GM04503 (cell line): ENCODE results near the gene XBP1.
"Not testable (repeated sequence)": the region's sequence is repeated elsewhere in the genome, so short reads cannot be mapped to it uniquely, and the experiment has no call there.

Experiments
- DNase-seq: peaks from one replicate; pipeline ENCODE4 v3.0.0-alpha.2; 2012; ENCODE audit warnings: low read depth

The XBP1 gene

DNA sequence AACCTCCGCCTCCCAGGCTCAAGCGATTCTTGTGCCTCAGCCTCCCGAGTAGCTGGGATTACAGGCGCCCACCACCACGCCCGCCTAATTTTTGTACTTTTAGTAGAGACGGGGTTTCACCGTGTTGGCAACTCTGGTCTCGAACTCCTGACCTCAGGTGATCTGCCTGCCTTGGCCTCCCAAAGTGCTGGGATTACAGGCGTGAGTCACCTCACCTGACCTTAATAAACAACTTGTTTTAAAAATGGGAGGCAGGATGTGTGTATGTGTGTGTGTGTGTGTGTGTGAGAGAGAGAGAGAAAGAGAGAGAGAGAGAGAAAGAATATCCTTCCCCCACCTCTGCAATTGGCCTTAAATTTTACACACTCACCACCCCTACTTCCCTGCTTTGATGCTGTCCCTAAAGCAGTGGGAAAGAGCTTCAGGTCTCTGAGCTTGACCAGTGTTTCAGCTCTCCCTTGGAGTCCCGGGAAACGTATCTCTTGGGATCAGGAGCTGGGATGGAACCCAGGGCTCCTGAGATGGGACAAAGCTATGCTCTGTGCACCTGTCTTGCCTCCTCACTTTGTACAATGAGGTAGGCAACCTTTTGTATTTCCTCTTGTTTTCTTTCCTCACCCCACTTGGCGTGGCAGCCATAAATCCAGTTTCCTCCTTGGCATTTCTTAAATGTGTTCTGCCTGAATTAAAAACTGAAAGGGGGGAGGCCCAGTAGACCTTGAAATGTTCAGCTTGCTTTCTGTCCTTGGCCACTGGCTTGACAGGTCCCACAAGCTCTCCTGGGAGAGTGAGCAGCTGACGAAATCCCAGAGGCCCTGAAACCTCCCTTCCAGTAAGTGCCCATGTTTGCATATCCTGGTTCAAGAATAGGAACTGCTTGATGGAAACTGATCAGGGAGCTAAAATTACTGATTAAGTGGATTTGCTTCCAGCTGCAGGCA, 17.8 kb upstream of the XBP1 start:
- DNase-seq: no peak

DNA sequence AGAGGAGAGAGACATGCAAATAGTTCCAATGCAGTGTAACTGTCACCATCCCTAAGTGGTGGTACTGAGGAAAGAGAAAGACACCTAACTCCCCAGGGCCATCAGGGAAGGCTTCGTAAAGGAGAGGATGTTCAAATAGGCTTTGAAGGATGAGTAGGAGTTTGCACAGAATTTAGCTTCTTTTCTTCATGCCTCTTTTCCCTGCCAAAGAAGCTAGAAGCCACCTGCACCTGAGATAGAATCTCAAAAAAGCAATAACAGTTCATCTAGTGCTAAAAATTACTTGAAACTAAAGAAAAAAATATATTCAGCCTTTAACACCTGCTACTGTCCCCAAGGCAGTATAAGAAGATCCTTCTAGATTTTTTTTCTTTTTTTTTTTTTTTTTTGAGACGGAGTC, 16.7 kb upstream of the XBP1 start:
- no peak for DNase-seq

DNA sequence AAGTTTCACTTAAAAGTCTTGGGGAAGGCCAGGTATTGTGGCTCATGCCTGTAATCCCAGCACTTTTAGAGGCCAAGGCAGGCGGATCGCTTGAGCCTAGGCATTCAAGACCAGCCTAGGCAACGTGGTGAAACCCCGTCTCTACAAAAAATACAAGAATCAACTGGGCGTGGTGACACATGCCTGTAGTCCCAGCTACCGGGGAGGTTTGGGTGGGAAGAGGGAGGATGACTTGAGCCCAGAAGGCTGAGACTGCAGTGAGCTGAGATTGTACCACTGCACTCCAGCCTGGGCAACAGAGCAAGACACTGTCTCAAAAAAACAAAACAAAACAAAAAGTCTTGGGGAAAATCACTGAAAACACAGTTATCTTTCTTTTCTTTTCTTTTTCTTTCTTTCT, 15.4 kb upstream of the XBP1 start:
- DNase-seq: no peak

DNA sequence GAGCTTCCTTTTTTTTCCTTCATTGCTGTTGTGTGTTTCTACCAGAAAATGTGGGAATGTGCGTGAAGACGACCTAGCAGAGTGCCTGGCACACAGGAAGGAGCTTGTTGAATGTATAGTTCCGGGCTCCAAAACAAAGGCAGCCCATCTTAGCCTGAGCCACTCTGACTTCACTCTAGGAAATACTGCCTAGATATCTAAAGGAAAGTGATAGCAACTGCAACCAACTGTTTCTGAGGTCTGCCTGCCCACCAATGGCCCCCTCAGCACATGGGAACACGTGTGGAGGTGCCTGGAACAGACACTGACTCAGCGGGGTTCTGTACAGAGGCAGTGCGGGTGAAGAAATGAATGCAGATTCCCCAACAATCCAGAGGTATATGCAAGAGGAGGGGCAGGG, 14.7 kb upstream of the XBP1 start:
- DNase-seq: no peak

DNA sequence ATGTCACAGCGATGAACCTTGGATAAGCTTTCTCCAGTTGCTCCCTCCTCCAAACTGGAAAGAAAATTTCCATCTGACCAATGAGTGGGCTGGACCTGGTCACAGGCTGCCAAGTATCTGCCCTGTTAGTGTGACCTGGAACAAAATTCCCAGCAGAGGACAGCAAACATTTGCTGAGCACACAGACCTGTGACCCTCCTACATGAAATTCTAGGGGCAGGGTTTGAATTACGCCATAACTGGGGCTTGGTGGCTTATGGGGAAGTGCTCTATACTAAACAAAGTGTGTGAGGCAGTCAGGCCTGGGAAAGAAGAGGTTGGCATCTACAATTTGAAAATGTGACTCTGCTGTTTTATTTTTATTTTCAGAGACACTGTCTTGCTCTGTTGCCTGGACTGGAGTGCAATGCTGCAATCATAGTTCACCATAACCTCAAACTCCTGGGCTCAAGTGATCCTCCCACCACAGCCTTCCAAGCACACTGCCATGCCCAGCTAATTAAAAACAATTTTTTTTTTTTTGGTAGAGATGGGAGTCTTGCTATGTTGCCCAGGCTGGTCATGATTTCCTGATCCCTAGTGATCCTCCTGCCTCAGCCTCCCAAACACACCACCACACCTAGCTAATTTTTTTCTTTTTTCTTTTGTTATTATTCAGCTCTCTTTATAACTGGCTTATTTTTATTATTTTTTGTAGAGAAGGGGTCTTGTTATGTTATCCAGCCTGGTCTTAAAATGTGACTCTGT, 13.6 kb upstream of the XBP1 start:
- no peak for DNase-seq

DNA sequence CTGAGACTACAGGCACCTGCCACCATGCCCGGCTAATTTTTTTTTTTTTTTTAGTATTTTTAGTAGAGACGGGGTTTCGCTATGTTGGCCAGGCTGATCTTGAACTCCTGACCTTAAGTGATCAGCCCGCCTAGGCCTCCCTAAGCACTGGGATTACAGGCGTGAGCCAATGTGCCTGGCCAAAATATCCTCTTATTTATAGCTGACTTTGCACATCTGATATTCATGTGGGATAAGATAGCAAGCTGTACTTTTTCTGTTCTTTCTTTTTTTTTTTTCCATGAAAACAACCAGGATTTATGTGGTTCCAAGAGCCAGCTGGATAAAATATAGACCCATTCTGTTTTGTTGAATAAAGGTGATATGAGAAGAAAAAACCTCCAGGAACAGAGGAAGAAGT, 12.1 kb upstream of the XBP1 start:
- no peak for DNase-seq

DNA sequence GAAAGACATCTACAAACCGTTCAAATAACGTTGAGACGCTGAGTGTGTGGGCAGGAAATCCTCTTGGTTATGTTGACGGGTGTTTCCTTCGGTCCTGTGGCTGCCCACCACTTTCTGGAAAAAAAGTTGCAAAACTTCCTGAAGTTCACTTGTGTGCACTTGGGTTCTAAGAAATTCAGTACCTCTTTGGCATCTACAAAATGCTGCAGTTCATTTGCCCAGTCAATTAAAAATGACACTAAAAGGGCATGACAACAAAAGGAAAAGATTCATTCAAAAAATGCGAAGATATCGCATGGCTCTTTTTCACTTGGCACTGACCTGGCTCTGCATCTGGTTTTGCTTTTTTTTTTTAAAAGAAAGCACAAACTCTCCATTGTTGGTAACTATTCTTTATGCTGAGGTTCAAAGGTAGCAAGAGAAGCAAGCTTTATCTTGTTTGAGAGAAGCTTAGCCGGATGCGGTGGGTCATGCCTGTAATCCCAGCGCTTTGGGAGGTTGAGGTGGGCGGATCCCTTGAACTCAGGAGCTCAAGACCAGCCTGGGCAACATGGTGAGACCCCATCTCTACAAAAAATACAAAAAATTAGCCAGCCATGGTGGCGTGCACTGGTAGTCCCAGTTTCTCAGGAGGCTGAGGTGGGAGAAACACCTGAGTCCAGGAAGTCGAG, 10.6 kb upstream of the XBP1 start:
- no peak for DNase-seq

DNA sequence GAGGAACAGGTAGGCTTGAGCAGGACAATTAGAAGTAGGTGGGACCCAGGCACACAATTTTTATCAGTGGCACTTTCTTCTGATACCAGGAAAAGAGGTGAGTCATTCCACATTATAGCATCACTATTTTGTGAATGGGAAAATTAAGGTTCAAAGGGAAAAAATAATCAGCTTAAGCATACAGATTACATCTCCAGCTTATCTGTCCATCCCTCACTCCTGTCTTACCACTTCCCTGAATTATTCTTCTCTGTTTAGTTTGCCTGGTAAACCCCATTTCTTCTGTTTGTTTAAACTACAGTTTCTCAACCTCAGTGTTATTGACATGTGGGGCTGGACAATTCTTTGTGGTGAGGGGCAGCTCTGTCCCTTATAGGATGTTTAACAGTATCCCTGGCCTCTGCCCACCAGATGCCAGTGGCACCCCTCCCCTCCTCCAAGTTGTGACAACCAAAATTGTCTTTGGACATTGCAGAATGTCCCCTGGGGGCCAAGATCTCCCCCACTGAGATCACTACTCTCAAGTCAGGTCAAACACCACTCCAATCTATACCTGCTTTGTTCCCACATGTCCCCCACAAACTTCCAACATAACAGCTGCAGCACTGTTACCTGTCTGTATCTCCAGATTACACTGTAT, 8.5 kb upstream of the XBP1 start:
- no peak for DNase-seq

DNA sequence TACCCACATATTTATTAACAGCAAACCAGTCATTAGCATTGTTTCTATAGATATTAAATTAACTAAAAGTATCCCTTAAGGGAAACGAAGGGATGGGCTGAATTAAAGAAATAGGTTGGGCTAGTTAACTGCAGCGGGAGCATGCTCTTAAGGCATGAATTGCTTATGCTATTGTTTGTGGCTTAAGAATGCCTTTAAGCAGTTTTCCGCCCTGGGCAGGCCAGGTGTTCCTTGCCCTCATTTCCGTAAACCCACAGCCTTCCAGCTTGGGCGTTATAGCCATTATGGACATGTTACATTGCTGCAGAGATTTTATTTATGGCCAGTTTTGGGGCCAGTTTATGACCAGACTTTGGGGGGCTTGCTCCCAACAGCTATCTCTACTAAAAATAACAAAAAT, 5.1 kb upstream of the XBP1 start:
- not testable (repeated sequence) for DNase-seq

DNA sequence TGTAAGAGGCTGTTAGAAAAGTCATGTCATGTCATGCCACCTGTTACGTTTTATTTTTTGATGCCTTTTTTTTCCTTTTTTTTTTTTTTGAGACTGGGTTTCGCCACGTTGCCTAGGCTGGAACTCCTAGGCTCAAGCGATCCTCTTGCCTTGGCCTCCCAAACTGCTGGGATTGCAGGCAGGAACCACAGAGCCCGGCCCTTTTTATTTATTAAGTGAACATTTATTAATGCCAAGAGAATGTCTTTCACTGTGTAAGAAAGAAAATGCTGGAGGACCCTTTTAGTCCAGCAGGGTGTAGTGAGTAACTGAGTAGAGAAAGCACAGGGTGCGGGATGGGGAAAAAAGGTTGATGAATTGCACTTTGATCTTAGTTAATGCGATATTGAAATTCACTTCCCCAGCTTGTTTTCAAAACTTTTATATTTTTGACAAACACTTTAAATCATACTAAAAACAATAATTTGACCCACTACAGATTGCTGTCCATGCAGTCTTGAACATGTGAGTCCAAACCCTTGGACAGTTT, 2.3 kb upstream of the XBP1 start:
- DNase-seq: no peak

DNA sequence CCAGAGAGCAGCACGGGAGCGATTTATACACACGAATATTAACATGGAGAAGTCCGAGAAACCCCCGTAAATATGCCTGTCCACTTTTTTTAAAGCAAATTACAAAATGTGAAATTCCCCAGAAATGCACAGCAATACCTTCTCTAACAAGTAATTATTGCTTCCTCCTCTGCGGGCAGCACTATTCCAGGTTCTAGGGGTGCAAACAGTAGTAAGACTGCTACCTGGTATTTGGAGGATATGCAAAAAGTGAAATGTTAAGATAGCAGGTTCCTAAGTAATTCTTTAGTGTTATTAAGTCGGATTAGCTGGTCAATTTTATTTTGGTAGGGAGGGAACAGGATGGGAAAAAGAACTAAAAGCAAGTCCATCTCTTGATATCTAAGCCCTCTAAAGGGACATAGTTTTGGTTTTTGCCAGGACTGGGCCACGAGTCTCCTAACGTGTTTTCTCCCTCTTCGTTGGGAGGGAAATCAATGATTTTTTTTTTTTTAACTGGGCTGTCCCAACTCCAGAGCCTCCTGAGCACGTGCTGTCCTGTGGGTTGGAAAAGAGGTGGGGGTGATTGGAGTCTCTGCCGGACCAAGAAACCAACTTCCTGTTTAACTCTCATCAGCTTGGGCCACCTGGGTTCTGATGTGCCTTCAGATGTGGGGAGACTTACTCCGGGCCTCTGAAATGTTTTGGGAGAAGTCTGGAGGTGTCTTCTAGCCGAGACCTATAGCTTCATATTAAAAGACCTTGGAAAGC, 1.7 kb upstream of the XBP1 start:
- no peak for DNase-seq

DNA sequence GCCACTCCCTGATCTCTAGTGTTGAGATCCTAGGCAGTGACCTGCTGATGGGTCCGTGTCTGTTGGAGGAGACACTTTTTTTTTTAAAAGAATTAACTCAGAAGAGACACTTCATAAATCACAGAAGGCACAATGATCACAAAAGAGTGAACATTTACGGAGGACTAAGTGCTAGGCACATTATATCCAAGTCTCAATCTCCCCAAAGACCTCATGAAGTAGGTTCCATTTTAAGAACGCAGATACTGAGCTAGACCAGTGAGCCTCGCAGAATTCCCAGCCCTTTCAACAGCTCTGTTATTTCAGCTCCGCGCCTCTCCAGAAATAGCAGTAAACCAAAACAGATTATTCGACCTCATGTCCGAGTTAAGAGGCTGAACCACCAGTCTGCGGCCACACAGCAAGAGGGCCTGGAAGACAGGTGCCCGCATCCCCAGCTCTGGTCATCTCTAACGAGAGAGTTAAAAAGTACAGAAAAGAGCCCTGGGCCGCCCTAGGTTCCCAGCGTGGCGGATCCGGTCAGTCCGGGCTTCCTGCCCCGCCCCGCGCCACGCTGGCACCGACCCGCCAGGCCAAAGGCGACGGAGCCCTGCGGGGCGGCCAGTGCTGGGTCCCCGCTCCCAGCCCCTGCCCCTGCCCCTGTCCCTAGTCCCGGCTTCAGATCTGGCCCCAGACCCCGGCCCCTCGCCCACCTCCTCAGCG, 612 bp downstream of the XBP1 start:
- peak; percentile 5 for DNase-seq

DNA sequence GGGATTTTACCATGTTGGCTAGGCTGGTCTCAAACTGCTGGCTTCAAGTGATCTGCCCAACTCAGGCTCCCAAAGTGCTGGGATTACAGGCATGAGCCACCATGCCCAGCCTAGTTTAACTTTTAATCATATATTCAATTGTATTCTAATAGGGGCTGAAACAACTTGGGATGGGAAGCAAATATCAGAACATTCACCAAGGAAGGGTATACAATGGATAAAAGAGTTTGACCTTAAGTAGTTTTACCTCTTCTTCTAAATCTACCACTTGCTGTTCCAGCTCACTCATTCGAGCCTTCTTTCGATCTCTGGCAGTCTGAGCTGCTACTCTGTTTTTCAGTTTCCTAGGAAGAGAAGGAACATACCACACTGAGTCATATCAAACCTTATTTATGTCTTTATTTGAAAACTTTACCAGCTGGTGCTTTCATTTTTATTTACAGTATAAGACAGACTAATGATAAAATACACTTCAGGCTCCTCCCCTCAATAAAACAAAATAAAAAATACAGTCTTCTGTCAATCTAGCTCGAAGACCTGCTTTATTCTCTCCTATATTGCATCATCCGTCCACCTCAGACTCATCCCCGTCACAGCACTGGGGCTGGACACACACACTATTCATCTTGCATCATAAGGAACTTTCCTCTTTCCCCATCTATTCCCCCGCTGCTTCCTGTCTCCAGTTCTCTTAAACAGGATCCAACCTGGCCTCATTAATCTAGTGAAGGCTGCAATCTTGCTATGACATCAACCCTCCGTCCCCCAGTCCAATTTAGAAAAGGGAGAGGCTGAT, 1.4 kb downstream of the XBP1 start:
- DNase-seq: peak; percentile 81

DNA sequence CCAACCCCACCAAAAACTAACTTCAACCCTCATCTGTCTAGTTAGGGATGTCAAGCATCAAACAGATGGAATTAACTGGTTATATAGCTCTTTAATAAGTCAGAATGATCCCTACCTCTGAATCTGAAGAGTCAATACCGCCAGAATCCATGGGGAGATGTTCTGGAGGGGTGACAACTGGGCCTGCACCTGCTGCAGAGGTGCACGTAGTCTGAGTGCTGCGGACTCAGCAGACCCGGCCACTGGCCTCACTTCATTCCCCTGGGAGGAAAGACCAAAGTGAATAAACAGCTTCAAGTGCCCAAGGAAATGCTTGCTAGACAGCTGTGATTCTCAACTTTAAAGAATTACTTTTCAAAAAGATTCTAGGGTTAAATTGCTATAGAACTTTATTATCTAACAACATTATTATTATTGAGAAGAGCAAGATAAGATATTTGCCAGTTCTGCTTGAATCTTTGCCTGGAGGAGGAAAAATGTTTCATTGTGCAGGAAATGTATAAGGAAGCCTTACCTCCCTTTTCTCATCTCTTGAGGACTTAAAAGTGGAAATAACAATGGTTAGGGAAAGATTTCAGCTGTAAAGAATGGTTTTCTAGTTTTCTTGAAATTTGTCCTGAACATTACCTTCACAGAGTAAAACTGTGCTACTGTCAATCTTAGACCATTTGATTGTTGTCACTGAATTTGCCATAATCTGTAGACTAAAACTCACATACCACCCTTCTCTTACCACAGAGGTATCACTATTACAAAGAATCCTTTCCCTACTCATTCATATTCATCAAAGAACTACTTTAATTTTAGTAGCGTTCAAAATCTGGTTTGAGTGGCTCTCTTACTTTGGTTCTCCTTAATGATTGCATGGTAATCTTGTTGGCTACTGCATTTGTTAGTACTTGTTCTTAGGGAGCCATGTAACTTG, 4.2 kb downstream of the XBP1 start:
- DNase-seq: no peak

DNA sequence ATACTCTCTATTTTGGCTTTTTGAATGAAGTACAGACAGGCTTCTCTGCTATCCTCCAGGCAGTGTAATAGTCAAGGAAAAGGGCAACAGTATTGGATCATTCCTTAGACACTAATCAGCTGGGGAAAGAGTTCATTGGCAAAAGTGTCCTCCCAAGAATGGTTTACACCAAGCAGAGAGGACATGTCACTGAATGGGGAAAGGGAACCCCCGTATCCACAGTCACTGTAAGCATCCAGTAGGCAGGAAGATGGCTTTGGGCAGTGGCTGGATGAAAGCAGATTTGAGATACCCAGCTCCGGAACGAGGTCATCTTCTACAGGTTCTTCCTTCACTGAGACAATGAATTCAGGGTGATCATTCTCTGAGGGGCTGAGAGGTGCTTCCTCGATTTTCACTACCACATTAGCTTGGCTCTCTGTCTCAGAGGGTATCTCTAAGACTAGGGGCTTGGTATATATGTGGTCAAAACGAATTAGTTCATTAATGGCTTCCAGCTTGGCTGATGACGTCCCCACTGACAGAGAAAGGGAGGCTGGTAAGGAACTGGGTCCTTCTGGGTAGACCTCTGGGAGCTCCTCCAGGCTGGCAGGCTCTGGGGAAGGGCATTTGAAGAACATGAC, 5.2 kb downstream of the XBP1 start:
- DNase-seq: no peak

DNA sequence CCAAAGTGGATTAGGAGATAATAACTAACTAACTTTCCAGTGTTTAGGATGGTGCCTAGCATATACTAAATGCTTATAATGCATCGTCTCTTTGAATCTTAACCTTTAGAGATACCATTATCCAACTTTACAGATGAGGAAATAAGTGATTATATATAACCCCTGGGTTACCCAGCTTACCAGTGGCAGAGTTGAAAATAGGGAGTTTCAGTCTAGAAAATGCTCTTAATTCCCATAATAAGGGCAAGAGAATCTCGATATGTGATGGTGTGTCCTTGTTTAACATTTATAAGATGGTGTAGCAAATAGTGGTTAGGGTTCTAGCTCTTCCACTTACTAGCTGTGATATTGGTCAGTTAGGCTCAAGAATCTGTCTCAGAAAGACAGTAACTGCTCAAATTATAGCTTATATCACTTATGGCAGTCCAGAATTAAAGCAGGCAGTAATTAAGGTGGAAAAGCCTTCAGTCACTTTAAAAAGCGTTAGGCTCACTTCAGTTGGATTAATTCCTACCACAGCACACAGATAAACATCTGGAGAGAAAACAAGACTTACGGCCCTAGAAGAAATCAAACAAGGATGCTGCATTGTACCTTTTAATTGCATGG, 6.3 kb downstream of the XBP1 start:
- DNase-seq: no peak

DNA sequence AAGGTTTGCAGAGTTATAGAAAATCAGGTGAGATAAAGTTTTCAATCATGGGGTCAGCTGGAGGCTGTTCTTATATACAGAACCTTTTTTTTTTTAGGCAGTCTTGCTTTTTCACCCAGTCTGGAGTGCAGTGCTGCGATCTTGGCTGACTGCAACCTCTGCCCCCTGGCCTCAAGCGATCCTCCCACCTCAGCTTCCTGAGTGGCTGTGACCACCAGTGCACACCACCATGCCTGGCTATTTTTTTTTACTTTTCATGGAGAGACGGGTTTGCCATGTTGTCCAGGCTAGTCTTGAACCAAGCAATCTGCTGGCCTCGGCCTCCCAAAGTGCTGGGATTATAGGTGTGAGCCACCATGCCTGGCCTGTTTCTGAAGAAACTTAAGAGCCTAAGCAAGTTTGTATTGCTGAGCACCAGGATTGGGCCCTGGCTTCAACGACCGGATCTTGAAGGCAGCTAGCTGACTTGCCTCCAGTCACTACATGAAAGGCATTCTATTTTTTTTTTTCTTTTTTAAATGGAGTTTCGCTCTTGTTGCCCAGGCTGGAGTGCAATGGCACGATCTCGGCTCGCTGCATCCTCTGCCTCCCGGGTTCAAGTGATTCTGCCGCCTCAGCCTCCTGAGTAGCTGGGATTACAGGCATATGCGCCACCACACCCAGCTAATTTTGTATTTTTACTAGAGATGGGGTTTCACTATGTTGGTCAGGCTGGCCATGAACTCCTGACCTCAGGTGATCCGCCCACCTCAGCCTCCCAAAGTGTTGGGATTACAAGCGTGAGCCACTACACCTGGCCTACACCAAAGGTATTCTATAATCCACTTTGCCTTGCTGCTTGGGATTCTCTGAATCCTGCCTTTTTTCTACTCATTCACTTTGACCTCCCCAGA, 7.6 kb downstream of the XBP1 start:
- no peak for DNase-seq
